Amygdala (tissue), 56 donors: ENCODE data around the gene DDA1.
A peak's percentile ranks its signal among the peaks of the same experiment; 100 is the strongest.
"Not testable (repeated sequence)": the region's sequence is repeated elsewhere in the genome, so short reads cannot be mapped to it uniquely, and the experiment has no call there.

Source experiments
- DNase-seq, 56 donors: peaks; one replicate each; lab custom pipeline; 2025; lab: John Stamatoyannopoulos, UW

Gene DDA1

GRCh38 chr19:17339088-17339741, 29.9 kb downstream of the DDA1 start:
- DNase-seq: no peak

- no peak for DNase-seq
Observed at GRCh38 chr19:17340302-17340870, 31.0 kb downstream of the DDA1 start.

GRCh38 chr19:17340871-17341357, 31.6 kb downstream of the DDA1 start:
- DNase-seq: no peak

GRCh38 chr19:17341386-17341785, 32.0 kb downstream of the DDA1 start:
- no peak for DNase-seq

GRCh38 chr19:17341845-17342244, 32.5 kb downstream of the DDA1 start:
- DNase-seq: no peak

- peak in 40 of 56 donors; percentile 10 to 79 (median 40) for DNase-seq
Observed at GRCh38 chr19:17346109-17346671, 36.8 kb downstream of the DDA1 start.

GRCh38 chr19:17347361-17347760, 38.0 kb downstream of the DDA1 start:
- DNase-seq: no peak

GRCh38 chr19:17347877-17348276, 38.5 kb downstream of the DDA1 start:
- DNase-seq: no peak

- peak in 3 of 56 donors; percentile 10 to 22 (median 18) for DNase-seq
Observed at GRCh38 chr19:17348700-17349099, 39.3 kb downstream of the DDA1 start.

- DNase-seq: no peak
Observed at GRCh38 chr19:17351815-17352435, 42.6 kb downstream of the DDA1 start.

- DNase-seq: peak in 2 of 56 donors; percentile 20 to 21
Observed at GRCh38 chr19:17352608-17353280, 43.4 kb downstream of the DDA1 start.

- no peak for DNase-seq
Observed at GRCh38 chr19:17353386-17353785, 44.0 kb downstream of the DDA1 start.

- no peak for DNase-seq
Observed at GRCh38 chr19:17357078-17357666, 47.8 kb downstream of the DDA1 start.

- no peak for DNase-seq
Observed at GRCh38 chr19:17357724-17358123, 48.4 kb downstream of the DDA1 start.

GRCh38 chr19:17358395-17358794, 49.0 kb downstream of the DDA1 start:
- DNase-seq: no peak

- no peak for DNase-seq
Observed at GRCh38 chr19:17359905-17360800, 50.8 kb downstream of the DDA1 start.

- DNase-seq: not testable (repeated sequence)
Observed at GRCh38 chr19:17363852-17364605, 54.7 kb downstream of the DDA1 start.

- DNase-seq: no peak
Observed at GRCh38 chr19:17365361-17365760, 56.0 kb downstream of the DDA1 start.
